G401 (cell line): Measurements from ENCODE around the gene XBP1. TPM values are rescaled to one million over a fixed set of nuclear protein-coding genes. Genes with fewer than 3 reads are reported as not detected.
"Not testable (repeated sequence)": the region's sequence is repeated elsewhere in the genome, so short reads cannot be mapped to it uniquely, and the experiment has no call there.

ENCODE experiments used
- DNase-seq: peaks from one replicate; pipeline ENCODE4 v3.0.0-alpha.2; 2015; ENCODE audit warnings: low spot score
- in situ Hi-C: cut with HindIII; loops from 2 replicates; pipeline ENCODE4 v1.10.0; 2016; ENCODE audit warnings: low sequenced_read_pairs, mixed read lengths
- total RNA-seq: library from RNA; depleted of rRNA; stranded (reverse); fragments of >200 nt; shearing (Covaris generic); gene quantifications from 2 replicates; pipeline ENCODE4 v1.2.3, GENCODE V29; 2014; rRNA removed

The XBP1 gene
- total RNA-seq = 107 and 124 TPM in 2 replicates

- in situ Hi-C loops = no loop called here
Measured at GRCh38 chr22:28800308-28801041, at the start of gene XBP1. Gene XBP1 (minus strand): TSS chr22:28800569.

GRCh38 chr22:28846994-28847393 lies 46.6 kb upstream of the XBP1 start:
- in situ Hi-C loops = no loop called here
- DNase-seq = no peak

More at GRCh38 chr22:28800308-28801041, at the start of gene XBP1:
- DNase-seq = peak; percentile 94

DNA sequence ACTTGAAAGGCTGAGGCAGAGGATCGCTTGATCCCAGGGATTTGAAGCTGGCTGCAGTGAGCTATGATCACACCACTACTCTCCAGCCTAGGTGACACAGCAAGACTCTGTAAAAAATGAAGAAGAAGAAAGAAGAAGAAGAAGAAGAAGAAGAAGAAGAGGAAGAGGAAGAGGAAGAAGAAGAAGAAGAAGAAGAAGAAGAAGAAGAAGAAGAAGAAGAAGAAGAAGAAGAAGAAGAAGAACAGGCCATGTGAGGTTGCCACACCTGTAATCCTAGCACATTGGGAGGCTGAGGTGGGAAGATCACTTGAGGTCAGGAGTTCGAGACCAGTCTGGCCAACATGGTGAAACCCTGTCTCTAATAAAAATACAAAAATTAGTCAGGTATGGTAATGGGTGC lies 43.9 kb upstream of the XBP1 start:
- in situ Hi-C loops, DNase-seq: not testable (repeated sequence)

DNA sequence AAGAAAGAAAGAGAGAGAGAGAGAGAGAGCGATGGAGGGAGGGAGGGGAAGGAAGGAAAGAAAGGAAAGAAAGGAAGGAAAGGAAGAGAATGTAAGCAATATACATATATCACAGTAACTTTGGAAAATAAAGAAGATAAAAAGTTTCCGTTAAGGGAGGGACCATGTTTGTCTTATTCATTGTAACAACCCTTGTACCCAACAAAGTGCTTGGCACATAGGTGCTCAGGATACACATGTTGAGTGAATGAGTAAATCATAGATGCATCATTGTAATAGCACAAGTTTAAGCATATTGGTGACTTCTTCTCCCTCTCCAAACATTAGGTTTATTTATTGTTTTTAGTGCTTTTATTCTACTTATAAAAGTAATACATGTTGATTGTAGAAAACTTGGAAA lies 43.3 kb upstream of the XBP1 start:
- DNase-seq = no peak
- in situ Hi-C loops = no loop called here

GRCh38 chr22:28841111-28841510 lies 40.7 kb upstream of the XBP1 start:
- in situ Hi-C loops = no loop called here
- no peak for DNase-seq

DNA sequence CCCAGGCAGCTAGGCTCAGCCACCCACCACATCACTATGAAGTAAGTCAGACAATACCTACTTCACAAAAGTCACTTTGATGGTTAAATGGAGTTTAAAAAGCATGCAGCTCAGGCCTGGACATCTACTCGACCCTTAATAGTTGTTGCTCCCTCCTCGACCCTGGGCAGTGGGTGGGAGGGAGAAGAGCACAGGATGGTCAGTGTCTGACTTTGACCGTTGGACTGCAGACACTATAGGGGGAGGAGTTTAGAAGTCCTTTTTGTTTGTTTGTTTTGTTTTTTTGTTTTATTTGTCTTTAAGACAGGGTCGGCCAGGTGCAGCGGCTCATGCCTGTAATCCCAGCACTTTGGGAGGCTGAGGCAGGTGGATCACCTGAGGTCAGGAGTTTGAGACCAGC lies 38.6 kb upstream of the XBP1 start:
- no peak for DNase-seq
- in situ Hi-C loops = no loop called here

GRCh38 chr22:28837640-28838039 lies 37.3 kb upstream of the XBP1 start:
- DNase-seq = no peak
- in situ Hi-C loops = no loop called here

- DNase-seq = no peak
- in situ Hi-C loops = no loop called here
Measured at GRCh38 chr22:28835630-28836189, 35.3 kb upstream of the XBP1 start.

- in situ Hi-C loops = no loop called here
- no peak for DNase-seq
Measured at GRCh38 chr22:28833276-28833923, 33.0 kb upstream of the XBP1 start.

- no peak for DNase-seq
- in situ Hi-C loops = no loop called here
Measured at GRCh38 chr22:28832731-28833130, 32.4 kb upstream of the XBP1 start.

DNA sequence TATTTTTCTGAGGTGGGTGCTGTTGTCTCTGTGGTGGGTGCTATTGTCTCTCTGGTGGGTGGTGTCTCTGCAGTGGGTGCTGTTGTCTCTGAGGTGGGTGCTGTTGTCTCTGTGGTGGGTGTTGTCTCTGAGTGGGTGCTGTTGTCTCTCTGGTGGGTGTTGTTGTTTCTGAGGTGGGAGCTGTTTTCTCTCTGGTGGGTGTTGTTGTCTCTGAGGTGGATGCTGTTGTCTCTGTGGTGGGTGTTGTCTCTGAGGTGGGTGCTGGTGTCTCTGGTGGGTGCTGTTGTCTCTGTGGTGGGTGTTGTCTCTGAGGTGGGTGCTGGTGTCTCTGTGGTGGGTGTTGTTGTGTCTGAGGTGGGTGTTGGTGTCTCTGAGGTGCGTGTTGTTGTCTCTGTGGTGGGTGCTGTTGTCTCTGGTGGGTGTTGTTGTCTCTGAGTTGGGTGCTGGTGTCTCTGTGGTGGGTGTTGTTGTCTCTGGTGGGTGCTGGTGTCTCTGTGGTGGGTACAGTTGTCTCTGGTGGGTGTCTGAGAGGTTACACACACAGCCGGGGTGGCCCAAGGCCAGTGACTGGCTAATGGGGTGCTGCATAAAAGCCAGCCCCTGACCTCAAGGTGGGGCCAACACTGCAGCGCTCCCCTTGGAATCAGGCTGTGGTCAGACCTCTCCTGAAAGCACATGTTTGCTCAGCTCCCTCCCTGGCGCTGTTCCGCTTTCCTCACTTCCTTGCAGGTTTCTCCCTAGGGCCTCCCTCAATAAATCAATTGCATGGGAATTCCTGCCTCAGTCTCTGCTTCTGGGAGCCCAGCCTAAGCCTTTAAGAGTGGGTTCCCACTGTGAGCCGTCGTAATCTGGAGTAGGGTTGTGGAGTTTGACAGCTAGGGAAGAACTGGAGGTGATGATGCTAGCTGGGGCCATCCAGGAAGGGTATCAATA lies 31.0 kb upstream of the XBP1 start:
- DNase-seq = no peak
- in situ Hi-C loops = no loop called here

GRCh38 chr22:28830441-28830840 lies 30.1 kb upstream of the XBP1 start:
- in situ Hi-C loops = no loop called here
- DNase-seq = no peak

GRCh38 chr22:28829358-28830181 lies 29.2 kb upstream of the XBP1 start:
- in situ Hi-C loops = no loop called here

DNA sequence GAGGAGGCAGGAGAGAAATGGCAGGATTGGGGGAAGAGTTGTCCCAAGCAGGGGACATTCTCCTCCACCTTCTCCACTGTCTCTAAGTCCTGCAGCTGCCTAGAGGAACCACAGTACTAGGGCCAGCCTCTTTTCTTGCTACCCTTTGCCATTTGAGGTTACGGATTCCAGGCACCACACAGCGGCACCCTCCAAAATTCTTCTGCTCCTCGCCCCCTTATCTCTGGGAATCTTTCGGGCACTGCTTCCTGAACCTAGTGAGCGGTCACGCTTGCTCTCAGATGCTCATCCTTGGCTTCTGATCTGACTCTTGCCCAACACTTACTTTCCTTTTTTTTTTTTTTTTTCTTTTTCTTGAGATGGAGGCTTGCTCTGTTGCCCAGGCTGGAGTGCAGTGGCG lies 26.6 kb upstream of the XBP1 start:
- DNase-seq = no peak
- in situ Hi-C loops = no loop called here

More at GRCh38 chr22:28829358-28830181, 29.2 kb upstream of the XBP1 start:
- peak; percentile 64 for DNase-seq

DNA sequence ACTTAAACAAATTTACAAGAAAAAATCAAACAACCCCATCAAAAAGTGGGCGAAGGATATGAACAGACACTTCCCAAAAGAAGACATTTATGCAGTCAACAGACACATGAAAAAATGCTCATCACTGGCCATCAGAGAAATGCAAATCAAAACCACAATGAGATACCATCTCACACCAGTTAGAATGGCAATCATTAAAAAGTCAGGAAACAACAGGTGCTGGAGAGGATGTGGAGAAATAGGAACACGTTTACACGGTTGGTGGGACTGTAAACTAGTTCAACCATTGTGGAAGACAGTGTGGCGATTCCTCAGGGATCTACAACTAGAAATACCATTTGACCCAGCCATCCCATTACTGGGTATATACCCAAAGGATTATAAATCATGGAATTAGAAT lies 26.1 kb upstream of the XBP1 start:
- DNase-seq, in situ Hi-C loops: not testable (repeated sequence)

DNA sequence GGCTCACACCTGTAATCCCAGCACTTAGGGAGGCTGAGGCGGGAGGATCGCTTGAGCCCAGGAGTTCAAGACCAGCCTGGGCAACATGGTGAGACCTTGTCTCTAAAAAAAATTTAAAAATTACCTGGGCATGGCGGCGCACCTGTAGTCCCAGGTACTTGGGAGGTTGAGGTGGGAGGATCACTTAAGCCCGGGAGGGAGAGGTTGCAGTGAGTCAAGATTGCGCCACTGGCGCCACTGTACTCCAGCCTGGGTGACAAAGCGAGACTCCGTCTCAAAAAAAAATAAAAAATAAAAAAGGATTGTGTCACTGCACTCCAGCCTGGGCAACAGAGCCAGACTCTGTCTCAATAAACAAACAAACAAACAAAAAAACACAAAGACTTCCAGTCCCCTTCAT lies 24.1 kb upstream of the XBP1 start:
- in situ Hi-C loops, DNase-seq: not testable (repeated sequence)

- DNase-seq = no peak
- in situ Hi-C loops = no loop called here
Measured at GRCh38 chr22:28822930-28823551, 22.7 kb upstream of the XBP1 start.

DNA sequence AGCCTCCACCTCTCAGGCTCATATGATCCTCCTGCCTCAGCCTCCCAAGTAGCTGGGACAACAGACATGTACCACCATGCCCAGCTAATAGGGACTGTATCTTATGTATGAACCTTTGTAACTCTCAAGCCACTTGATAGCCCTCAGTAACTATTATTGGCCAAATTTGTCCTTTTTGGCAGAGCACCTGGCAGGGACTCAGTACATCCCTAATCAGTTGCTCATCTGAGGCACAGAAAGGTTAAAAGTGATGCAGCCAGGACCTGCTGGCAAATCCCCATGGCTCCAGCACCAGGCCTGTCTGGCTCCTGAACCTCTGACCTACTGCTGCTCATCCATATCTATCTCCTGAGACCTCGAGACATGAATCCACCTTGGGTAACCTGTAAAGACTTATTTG lies 21.1 kb upstream of the XBP1 start:
- no peak for DNase-seq
- in situ Hi-C loops = no loop called here
